ENCODE data around the gene CCDC86.

CCDC86 gene

DNA sequence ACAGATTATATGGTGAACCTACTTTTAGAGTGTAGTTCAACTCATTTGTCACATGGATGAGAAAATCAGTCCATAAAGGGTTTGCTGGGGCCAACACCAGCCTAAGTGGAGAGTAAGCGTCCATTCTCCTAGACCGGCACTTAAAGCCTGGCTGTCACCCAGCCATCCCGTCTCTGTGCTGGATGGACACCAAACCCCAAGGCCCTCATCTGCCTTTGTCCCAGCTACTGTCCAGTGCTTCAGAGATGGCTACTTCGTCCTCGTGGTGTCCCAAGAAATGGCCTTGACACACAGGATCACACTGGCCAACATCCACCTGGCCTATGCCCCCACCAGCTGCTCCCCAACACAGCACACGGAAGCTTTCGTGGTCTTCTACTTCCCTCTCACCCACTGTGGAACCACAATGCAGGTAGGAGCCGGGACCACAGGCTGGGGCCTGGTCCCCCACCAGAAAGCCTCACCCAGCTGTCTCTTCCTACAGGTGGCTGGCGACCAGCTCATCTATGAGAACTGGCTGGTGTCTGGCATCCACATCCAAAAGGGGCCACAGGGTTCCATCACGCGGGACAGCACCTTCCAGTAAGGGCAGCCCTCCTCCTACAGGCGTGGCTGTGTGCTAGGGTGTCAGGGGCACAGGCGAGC lies 28.9 kb downstream of the CCDC86 start:
- DNase-seq: no peak

GRCh38 chr11:60871378-60872061 lies 29.6 kb downstream of the CCDC86 start:
- DNase-seq: no peak

- DNase-seq: no peak
These were observed 30.4 kb downstream of the CCDC86 start for GRCh38 chr11:60872124-60872960.

GRCh38 chr11:60872961-60873524 lies 31.1 kb downstream of the CCDC86 start:
- no peak for DNase-seq

- no peak for DNase-seq
These were observed 31.6 kb downstream of the CCDC86 start for GRCh38 chr11:60873533-60873932.

- DNase-seq: no peak
These were observed 32.8 kb downstream of the CCDC86 start for GRCh38 chr11:60874421-60875365.

GRCh38 chr11:60875366-60876167 lies 33.7 kb downstream of the CCDC86 start:
- no peak for DNase-seq

DNA sequence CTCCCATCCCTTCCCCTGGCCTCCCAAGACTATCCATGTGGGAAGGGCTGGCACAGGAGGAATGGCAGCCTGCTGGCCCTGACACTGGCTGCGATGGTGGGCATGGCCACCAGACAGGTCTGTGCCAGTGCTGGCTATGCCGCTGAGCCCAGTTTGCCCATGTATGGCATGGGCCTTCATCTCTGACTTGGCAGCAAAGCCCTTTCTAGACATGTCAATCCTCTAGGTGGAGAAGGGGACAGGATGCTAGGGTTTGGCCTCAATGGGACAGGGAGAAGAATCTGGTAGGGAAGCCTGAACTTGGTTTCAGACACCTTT lies 34.2 kb downstream of the CCDC86 start:
- DNase-seq: no peak

DNA sequence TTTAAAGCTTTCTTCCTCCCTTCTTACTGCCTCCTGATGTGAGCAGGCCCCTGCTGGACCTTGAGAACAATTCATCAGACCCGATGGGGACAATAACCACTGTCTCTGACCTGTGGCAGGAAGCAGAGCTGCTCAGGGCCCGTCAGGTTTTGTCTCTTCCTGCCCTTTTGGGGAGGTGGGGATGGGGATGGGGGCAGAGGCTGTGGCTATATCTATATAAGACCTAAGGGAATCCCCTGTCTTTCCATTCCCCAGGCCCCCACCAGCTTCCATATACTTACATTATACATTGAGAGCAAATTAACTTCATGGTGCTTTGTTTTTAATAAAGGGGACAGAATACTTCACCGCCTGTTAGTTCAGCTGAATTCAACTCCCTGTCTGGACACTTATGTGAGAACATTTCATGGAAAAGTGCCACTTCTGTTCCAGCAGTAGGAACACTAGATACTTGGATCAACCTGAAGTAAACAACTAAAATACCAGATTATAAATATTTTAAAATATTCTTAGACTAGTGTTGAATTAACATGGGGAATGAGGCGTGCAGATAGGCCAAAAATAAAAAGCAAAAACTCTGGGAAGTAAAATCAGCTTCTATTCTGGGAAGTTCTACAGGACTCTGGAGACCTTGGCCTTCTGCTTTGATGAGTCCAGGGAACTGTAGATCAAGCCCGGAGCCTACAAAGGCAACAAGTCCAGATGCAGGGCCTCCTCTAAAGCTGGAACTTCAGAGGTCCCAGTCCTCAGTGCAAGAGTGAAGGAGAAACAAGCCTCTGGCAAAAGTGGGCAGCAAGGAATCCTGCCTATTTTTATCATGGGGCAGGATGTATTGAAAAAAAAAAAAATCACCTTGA lies 36.6 kb downstream of the CCDC86 start:
- no peak for DNase-seq

DNA sequence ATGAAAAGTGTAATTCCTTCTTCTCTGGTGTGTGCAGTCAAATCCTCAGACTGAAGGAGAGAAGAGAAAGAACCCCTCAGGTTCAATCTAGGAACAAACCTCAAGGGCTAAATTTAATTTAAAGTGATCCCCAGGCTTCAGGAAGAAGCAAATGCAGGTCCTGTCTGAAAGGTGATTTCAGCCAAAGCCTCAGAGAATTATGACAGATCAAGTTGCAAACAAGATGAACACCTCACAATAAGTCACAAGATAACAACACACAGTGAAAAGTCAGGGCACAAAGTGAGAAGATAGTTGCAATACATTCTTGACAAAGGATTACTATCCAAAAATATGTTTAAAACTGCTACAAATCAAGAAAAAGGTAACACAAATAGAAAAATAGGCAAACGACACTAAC lies 37.2 kb downstream of the CCDC86 start:
- no peak for DNase-seq

DNA sequence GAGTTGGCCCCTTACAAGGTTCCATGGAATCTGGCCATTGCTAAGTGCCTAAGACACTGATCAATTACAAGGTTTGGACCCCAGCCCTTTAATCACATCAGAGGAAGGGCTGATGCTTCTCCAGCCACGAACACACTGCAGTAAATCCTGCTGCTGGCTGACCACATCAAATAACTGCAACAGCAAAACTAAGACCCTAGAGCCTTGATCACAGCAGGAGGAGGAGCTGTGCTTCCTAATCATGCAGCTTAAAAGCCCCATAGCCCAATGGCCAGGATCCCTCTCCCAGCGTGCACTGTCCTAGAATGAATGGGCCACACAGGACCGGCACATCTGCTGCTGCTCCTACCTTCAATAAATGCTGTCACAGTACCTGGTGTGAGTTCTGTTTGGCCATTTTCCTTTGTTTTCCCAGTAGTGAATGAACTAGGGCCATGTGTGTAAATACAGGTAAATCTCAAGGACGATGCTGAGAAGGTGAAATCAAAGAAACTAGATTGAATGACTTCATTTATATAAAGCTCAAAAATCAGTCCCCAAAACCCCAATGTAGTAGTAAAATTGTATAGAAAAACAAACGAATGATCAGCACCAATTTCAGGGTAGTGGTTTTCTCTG lies 38.2 kb downstream of the CCDC86 start:
- DNase-seq: no peak

GRCh38 chr11:60880643-60881282 lies 38.9 kb downstream of the CCDC86 start:
- DNase-seq: no peak

DNA sequence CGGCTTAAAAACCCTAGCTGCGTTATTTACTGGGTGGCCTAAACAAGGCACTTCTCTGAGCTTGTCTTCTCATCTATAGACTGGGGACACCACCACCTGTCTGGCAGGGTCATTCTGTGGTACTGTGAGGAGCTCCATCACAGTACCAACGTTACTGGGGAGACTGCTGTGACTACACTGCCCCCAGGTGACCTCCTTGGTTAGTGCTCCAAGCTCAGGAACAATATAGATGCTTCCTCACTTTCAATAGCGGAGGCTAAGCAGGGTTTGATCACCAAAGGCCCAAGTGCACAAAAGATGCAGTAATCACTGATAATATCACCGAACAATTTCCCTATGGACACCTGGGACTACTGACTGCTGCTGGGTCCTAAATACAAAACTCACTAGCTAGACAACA lies 45.6 kb downstream of the CCDC86 start:
- DNase-seq: peak; percentile 43

DNA sequence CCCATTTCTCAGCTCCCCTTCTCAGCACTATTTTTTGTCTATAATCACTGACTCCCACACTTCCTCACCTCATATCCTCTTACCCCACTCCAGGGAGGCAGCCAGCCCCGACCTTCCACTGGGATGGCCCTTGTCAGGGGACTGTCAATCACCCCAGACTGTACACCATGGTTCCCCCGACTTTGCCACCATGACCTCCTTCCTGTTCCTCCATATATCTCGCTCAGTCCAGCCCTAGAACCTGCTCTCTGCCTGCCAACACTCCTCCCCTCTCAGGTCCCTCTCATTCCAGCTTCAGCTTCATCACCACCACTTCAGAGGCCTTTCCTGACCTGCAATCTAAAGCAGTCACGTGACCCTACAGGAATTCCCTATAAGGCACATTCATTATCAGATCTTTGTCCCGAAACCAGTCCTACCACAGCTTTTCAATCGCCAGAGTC lies 48.0 kb downstream of the CCDC86 start:
- DNase-seq: no peak

DNA sequence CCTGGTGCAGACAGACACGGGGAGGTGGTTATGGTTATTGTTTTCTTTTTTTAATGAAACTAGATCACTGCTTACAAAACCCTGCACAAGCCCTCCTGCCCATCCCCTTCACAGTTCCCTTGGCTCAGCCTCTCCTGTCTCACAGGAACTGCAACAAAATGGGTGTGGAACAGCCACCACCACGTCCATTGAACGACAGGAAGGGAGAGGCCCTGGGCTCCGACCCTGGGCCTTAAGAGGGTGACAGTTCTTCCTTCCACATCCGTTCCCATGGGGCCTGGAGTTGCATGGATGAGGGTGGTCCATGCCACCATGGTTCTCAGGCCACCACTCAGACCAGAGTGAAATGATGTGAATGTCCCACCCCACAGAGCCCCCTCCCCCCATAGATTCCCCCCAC lies 48.8 kb downstream of the CCDC86 start:
- no peak for DNase-seq

- no peak for DNase-seq
These were observed 49.3 kb downstream of the CCDC86 start for GRCh38 chr11:60891103-60891741.

- no peak for DNase-seq
These were observed 53.8 kb downstream of the CCDC86 start for GRCh38 chr11:60895687-60896086.

DNA sequence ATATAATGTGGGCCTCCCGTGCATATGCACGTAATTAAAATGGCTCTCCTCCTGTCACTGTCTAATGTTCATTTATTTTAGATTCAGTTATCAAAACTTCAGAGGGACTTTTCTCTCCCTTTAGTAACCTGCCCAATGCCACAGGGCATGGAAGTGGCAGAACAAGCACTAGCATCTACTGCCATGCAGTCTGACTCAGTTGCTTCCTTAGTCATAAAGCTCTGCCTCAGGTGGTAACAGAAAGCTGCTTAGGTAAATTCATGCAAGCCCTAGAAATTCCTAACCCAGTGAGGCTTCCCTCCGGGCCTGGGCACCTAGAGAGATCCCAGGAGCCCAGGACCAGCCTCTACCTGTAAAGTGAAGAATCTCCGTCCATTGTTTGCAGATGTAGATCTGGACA lies 55.6 kb downstream of the CCDC86 start:
- DNase-seq: no peak

All from activated CD4-positive, alpha-beta T cell treated with anti-CD3 and anti-CD28 coated beads, Interleukin-2, Interleukin-6, amounts not matched to agents 100 ng/mL and 50 ng/mL, durations not matched to agents 16 hours and 8 hours (primary cell).